ENCODE results near the gene C3orf49.

Gene C3orf49

GRCh38 chr3:63845215-63845614, 26.1 kb downstream of the C3orf49 start:
- no peak overlapping the region for H2BK12ac ChIP-seq (ENCODE audit: low read length)
- no peak overlapping the region for H3K27ac ChIP-seq (replicated peaks; ENCODE audit: low read length)
- H3K4me2 ChIP-seq (ENCODE audit: insufficient read depth, low read length, poor library complexity, severe bottlenecking), result no peak overlapping the region
- WGBS, 2 donors (ENCODE audit: extremely low coverage in 2 of 2, insufficient read length in 2 of 2, insufficient replicate concordance in 1 of 2), result no CpG with 5 or more reads among the region's 4 CpGs
- H3K4ac ChIP-seq (ENCODE audit: low read length), result no peak overlapping the region
- H2BK5ac ChIP-seq (ENCODE audit: low read length), result no peak overlapping the region
- H4K91ac ChIP-seq (ENCODE audit: low read depth, low read length, poor library complexity), result no peak overlapping the region
- DNase-seq (ENCODE audit: low spot score), result no peak
- H3K4me3 ChIP-seq (ENCODE audit: low read length in 2 of 2), result no peak overlapping the region
- no peaks in the 10 kb centered on the region for H3K27me3 ChIP-seq (ENCODE audit: control insufficient read depth in 3 of 3, insufficient read depth in 3 of 3, low read depth in 1 of 3, low read length in 3 of 3)
- H2AK5ac ChIP-seq (ENCODE audit: low read depth, low read length), result no peak overlapping the region
- H3K18ac ChIP-seq (ENCODE audit: low read length), result no peak overlapping the region
- no peaks in the 10 kb centered on the region for H3K9me3 ChIP-seq (replicated peaks in 1 of 2; ENCODE audit: control insufficient read depth in 2 of 2, insufficient read depth in 1 of 2, low read depth in 1 of 2, low read length in 2 of 2)
- no peak overlapping the region for H4K8ac ChIP-seq (ENCODE audit: low read depth, low read length)
- no peak overlapping the region for H3K23ac ChIP-seq (ENCODE audit: low read depth, low read length, poor library complexity)
- no peak overlapping the region for H3K9ac ChIP-seq (ENCODE audit: low read depth, low read length, poor library complexity)
- H3K79me1 ChIP-seq (ENCODE audit: low read depth, low read length), result no peaks in the 10 kb centered on the region
- H3K36me3 ChIP-seq (replicated peaks in 1 of 2; ENCODE audit: control insufficient read depth in 2 of 2, insufficient read depth in 2 of 2, low read length in 2 of 2), result no peaks in the 10 kb centered on the region
- H2AFZ ChIP-seq (ENCODE audit: low read length), result no peak overlapping the region
- no peak overlapping the region for H2BK15ac ChIP-seq (ENCODE audit: low read length)
- no peak overlapping the region for H3K14ac ChIP-seq (ENCODE audit: low read length)
- H2BK120ac ChIP-seq (ENCODE audit: low read depth, low read length), result no peak overlapping the region
- peaks cover 4 to 5% of the 10 kb centered on the region in 2 donors for H3K4me1 ChIP-seq (ENCODE audit: control insufficient read depth in 2 of 2, insufficient read depth in 1 of 2, low read depth in 1 of 2, low read length in 2 of 2)

DNA sequence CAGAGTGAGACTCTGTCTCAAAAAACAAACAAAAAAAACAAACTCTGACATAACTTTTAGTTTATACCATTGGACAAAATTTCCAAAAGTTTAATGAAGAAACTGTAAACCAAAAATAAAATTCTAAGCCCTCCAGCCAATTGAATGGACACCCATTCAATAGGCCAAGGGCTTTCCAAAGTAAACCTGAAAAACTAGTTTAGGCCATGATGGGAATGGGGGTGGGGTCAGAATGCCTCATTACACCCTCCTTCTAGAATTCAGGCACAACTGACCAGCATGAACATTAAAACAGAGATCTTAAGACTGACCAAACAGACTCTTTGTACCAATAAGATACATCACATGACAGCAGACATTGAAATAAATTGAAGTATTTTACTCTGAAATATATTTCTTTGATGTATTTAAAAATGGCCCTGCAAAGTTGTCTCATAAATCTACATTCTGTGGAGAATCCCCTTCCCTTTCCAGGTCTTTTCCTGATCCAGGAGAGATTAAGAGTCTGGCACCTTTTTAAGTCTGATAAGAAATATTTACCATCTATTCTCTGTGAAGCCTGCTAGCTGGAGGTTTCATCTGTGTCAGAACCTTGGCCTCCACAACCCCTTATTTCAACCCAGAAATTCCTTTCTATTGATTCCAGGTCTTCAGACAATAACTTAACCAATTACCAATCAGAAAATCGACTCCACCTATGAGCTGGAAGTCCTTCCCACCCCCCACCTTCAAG, 28.8 kb downstream of the C3orf49 start:
- Histone ChIP-seq H3K79me1 (ENCODE audit: low read depth, low read length) (no peaks in the 10 kb centered on the region), H3K27me3 (ENCODE audit: control insufficient read depth in 3 of 3, insufficient read depth in 3 of 3, low read depth in 1 of 3, low read length in 3 of 3) (no peaks in the 10 kb centered on the region), H2BK12ac (ENCODE audit: low read length) (no peak overlapping the region), H3K27ac (replicated peaks; ENCODE audit: low read length) (no peak overlapping the region), H3K4ac (ENCODE audit: low read length) (no peak overlapping the region), H2AK5ac (ENCODE audit: low read depth, low read length) (no peak overlapping the region), H3K23ac (ENCODE audit: low read depth, low read length, poor library complexity) (no peak overlapping the region), H3K18ac (ENCODE audit: low read length) (no peak overlapping the region), H3K14ac (ENCODE audit: low read length) (no peak overlapping the region), H2BK5ac (ENCODE audit: low read length) (no peak overlapping the region), H2AFZ (ENCODE audit: low read length) (no peak overlapping the region), H3K36me3 (replicated peaks in 1 of 2; ENCODE audit: control insufficient read depth in 2 of 2, insufficient read depth in 2 of 2, low read length in 2 of 2) (no peaks in the 10 kb centered on the region), H4K91ac (ENCODE audit: low read depth, low read length, poor library complexity) (no peak overlapping the region), H4K8ac (ENCODE audit: low read depth, low read length) (no peak overlapping the region), H3K4me3 (ENCODE audit: low read length in 2 of 2) (no peak overlapping the region), H2BK120ac (ENCODE audit: low read depth, low read length) (no peak overlapping the region), H3K9ac (ENCODE audit: low read depth, low read length, poor library complexity) (no peak overlapping the region), H3K4me1 (ENCODE audit: control insufficient read depth in 2 of 2, insufficient read depth in 1 of 2, low read depth in 1 of 2, low read length in 2 of 2) (peaks cover 3 to 4% of the 10 kb centered on the region in 2 donors), H3K4me2 (ENCODE audit: insufficient read depth, low read length, poor library complexity, severe bottlenecking) (no peak overlapping the region), H3K9me3 (replicated peaks in 1 of 2; ENCODE audit: control insufficient read depth in 2 of 2, insufficient read depth in 1 of 2, low read depth in 1 of 2, low read length in 2 of 2) (no peaks in the 10 kb centered on the region), H2BK15ac (ENCODE audit: low read length) (no peak overlapping the region)
- DNase-seq (ENCODE audit: low spot score), result no peak
- no CpG with 5 or more reads among the region's 1 CpG for WGBS, 2 donors (ENCODE audit: extremely low coverage in 2 of 2, insufficient read length in 2 of 2, insufficient replicate concordance in 1 of 2)

GRCh38 chr3:63849175-63849574, 30.1 kb downstream of the C3orf49 start:
- Histone ChIP-seq H3K79me1 (ENCODE audit: low read depth, low read length) (no peaks in the 10 kb centered on the region), H3K18ac (ENCODE audit: low read length) (no peak overlapping the region), H3K4me1 (ENCODE audit: control insufficient read depth in 2 of 2, insufficient read depth in 1 of 2, low read depth in 1 of 2, low read length in 2 of 2) (peaks cover 3 to 4% of the 10 kb centered on the region in 2 donors), H3K27me3 (ENCODE audit: control insufficient read depth in 3 of 3, insufficient read depth in 3 of 3, low read depth in 1 of 3, low read length in 3 of 3) (no peaks in the 10 kb centered on the region), H2BK120ac (ENCODE audit: low read depth, low read length) (no peak overlapping the region), H3K9ac (ENCODE audit: low read depth, low read length, poor library complexity) (no peak overlapping the region), H3K4me3 (ENCODE audit: low read length in 2 of 2) (no peak overlapping the region), H4K91ac (ENCODE audit: low read depth, low read length, poor library complexity) (no peak overlapping the region), H2BK12ac (ENCODE audit: low read length) (no peak overlapping the region), H2BK15ac (ENCODE audit: low read length) (no peak overlapping the region), H2BK5ac (ENCODE audit: low read length) (no peak overlapping the region), H3K23ac (ENCODE audit: low read depth, low read length, poor library complexity) (no peak overlapping the region), H3K4ac (ENCODE audit: low read length) (no peak overlapping the region), H4K8ac (ENCODE audit: low read depth, low read length) (no peak overlapping the region), H3K9me3 (replicated peaks in 1 of 2; ENCODE audit: control insufficient read depth in 2 of 2, insufficient read depth in 1 of 2, low read depth in 1 of 2, low read length in 2 of 2) (peaks cover 0 to 2% of the 10 kb centered on the region in 2 donors), H2AK5ac (ENCODE audit: low read depth, low read length) (no peak overlapping the region), H3K27ac (replicated peaks; ENCODE audit: low read length) (no peak overlapping the region), H3K36me3 (replicated peaks in 1 of 2; ENCODE audit: control insufficient read depth in 2 of 2, insufficient read depth in 2 of 2, low read length in 2 of 2) (no peaks in the 10 kb centered on the region), H2AFZ (ENCODE audit: low read length) (no peak overlapping the region), H3K14ac (ENCODE audit: low read length) (no peak overlapping the region), H3K4me2 (ENCODE audit: insufficient read depth, low read length, poor library complexity, severe bottlenecking) (no peak overlapping the region)
- WGBS, 2 donors (ENCODE audit: extremely low coverage in 2 of 2, insufficient read length in 2 of 2, insufficient replicate concordance in 1 of 2), result no CpG with 5 or more reads among the region's 4 CpGs
- DNase-seq (ENCODE audit: low spot score), result no peak

- Histone ChIP-seq H3K27me3 (ENCODE audit: control insufficient read depth in 3 of 3, insufficient read depth in 3 of 3, low read depth in 1 of 3, low read length in 3 of 3) (no peaks in the 10 kb centered on the region), H2AK5ac (ENCODE audit: low read depth, low read length) (no peak overlapping the region), H3K4ac (ENCODE audit: low read length) (no peak overlapping the region), H3K27ac (replicated peaks; ENCODE audit: low read length) (no peak overlapping the region), H3K4me2 (ENCODE audit: insufficient read depth, low read length, poor library complexity, severe bottlenecking) (no peak overlapping the region), H3K14ac (ENCODE audit: low read length) (no peak overlapping the region), H2BK12ac (ENCODE audit: low read length) (no peak overlapping the region), H3K79me1 (ENCODE audit: low read depth, low read length) (no peaks in the 10 kb centered on the region), H3K18ac (ENCODE audit: low read length) (no peak overlapping the region), H4K8ac (ENCODE audit: low read depth, low read length) (no peak overlapping the region), H4K91ac (ENCODE audit: low read depth, low read length, poor library complexity) (no peak overlapping the region), H3K36me3 (replicated peaks in 1 of 2; ENCODE audit: control insufficient read depth in 2 of 2, insufficient read depth in 2 of 2, low read length in 2 of 2) (no peaks in the 10 kb centered on the region), H2AFZ (ENCODE audit: low read length) (no peak overlapping the region), H2BK15ac (ENCODE audit: low read length) (no peak overlapping the region), H3K23ac (ENCODE audit: low read depth, low read length, poor library complexity) (no peak overlapping the region), H3K9ac (ENCODE audit: low read depth, low read length, poor library complexity) (no peak overlapping the region), H3K9me3 (replicated peaks in 1 of 2; ENCODE audit: control insufficient read depth in 2 of 2, insufficient read depth in 1 of 2, low read depth in 1 of 2, low read length in 2 of 2) (peaks cover 0 to 2% of the 10 kb centered on the region in 2 donors), H2BK120ac (ENCODE audit: low read depth, low read length) (no peak overlapping the region), H3K4me3 (ENCODE audit: low read length in 2 of 2) (no peak overlapping the region), H2BK5ac (ENCODE audit: low read length) (no peak overlapping the region), H3K4me1 (ENCODE audit: control insufficient read depth in 2 of 2, insufficient read depth in 1 of 2, low read depth in 1 of 2, low read length in 2 of 2) (peaks cover 2 to 4% of the 10 kb centered on the region in 2 donors)
- WGBS, 2 donors (ENCODE audit: extremely low coverage in 2 of 2, insufficient read length in 2 of 2, insufficient replicate concordance in 1 of 2), result no CpG with 5 or more reads among the region's 3 CpGs
- DNase-seq (ENCODE audit: low spot score), result no peak
These were observed 32.2 kb downstream of the C3orf49 start for GRCh38 chr3:63851287-63851686.
